Mesenchymal stem cell (in vitro differentiated cells and primary cell): ENCODE data around the gene CLDN19.
A peak's percentile ranks its signal among the peaks of the same experiment; 100 is the strongest.

Experiments used
- DNase-seq: peaks from one replicate; pipeline ENCODE4 v3.0.0-alpha.2; 2013
- H2AFZ ChIP-seq: one replicate; pipeline ENCODE4 v1.6.1; 2013; ENCODE audit warnings: low read depth, mild to moderate bottlenecking, control low read depth, inconsistent platforms, low read length, moderate library complexity
- H2AK5ac ChIP-seq: 2 replicates; pipeline ENCODE4 v1.6.1; 2013; ENCODE audit warnings: low read length, moderate library complexity, mild to moderate bottlenecking, inconsistent platforms; ENCODE audit not compliant: severe bottlenecking
- H2BK120ac ChIP-seq: one replicate; pipeline ENCODE4 v1.6.1; 2013; ENCODE audit warnings: low read depth, mild to moderate bottlenecking, inconsistent platforms, low read length, moderate library complexity
- H2BK12ac ChIP-seq, 2 experiments: one replicate each; pipeline ENCODE4 v1.6.1; 2013; ENCODE audit warnings: inconsistent platforms in 2 of 2, low read length in 2 of 2, mild to moderate bottlenecking in 2 of 2, moderate library complexity in 2 of 2, control low read depth in 1 of 2
- H2BK15ac ChIP-seq: one replicate; pipeline ENCODE4 v1.6.1; 2013; ENCODE audit warnings: mild to moderate bottlenecking, low read depth, inconsistent platforms; ENCODE audit not compliant: poor library complexity, severe bottlenecking
- H2BK5ac ChIP-seq: 2 replicates; pipeline ENCODE4 v1.6.1; 2013; ENCODE audit warnings: low read depth, mild to moderate bottlenecking, low read length, control low read depth, inconsistent platforms; ENCODE audit not compliant: poor library complexity, severe bottlenecking
- H3K14ac ChIP-seq, 2 experiments: one replicate each; pipeline ENCODE4 v1.6.1; 2013; ENCODE audit warnings: inconsistent platforms in 2 of 2, low read length in 2 of 2, control low read depth in 1 of 2, mild to moderate bottlenecking in 1 of 2, moderate library complexity in 1 of 2
- H3K18ac ChIP-seq, 2 experiments: one replicate each; pipeline ENCODE4 v1.6.1; 2013; ENCODE audit warnings: inconsistent platforms in 2 of 2, low read length in 2 of 2, control low read depth in 1 of 2, low read depth in 1 of 2, mild to moderate bottlenecking in 1 of 2
- H3K23ac ChIP-seq, 2 experiments: one replicate each; pipeline ENCODE4 v1.6.1; 2013; ENCODE audit warnings: inconsistent platforms in 2 of 2, low read length in 2 of 2, mild to moderate bottlenecking in 2 of 2, moderate library complexity in 2 of 2, control low read depth in 1 of 2
- H3K27ac ChIP-seq: 2 replicates; pipeline ENCODE4 v1.5.1; 2013; ENCODE audit warnings: mild to moderate bottlenecking, moderate library complexity, low read length, control low read depth, inconsistent platforms; ENCODE audit not compliant: poor library complexity, severe bottlenecking
- H3K27me3 ChIP-seq, 2 experiments: 2 replicates each; pipeline versions ENCODE4 v1.6.1 to v1.7.0; 2013; ENCODE audit warnings: low read length in 2 of 2, mild to moderate bottlenecking in 2 of 2, moderate library complexity in 2 of 2, control low read depth in 1 of 2, inconsistent platforms in 1 of 2; ENCODE audit not compliant: control insufficient read depth in 1 of 2, insufficient read depth in 1 of 2
- H3K36me3 ChIP-seq, 2 experiments: 2 replicates each; pipeline versions ENCODE4 v1.6.1 to v1.7.0; 2013; ENCODE audit warnings: low read length in 2 of 2, control low read depth in 1 of 2, inconsistent platforms in 1 of 2, low read depth in 1 of 2, mild to moderate bottlenecking in 1 of 2; ENCODE audit not compliant: insufficient read depth in 2 of 2, control insufficient read depth in 1 of 2
- H3K4ac ChIP-seq, 2 experiments: one replicate each; pipeline ENCODE4 v1.6.1; 2013; ENCODE audit warnings: inconsistent platforms in 2 of 2, low read length in 2 of 2, mild to moderate bottlenecking in 2 of 2, moderate library complexity in 2 of 2, control low read depth in 1 of 2, low read depth in 1 of 2
- H3K4me1 ChIP-seq: 2 replicates; pipeline ENCODE4 v1.6.1; 2013; ENCODE audit warnings: low read depth, low read length, control low read depth; ENCODE audit not compliant: control insufficient read depth, insufficient read depth
- H3K4me2 ChIP-seq: 2 replicates; pipeline ENCODE4 v1.6.1; 2013; ENCODE audit warnings: low read length, mild to moderate bottlenecking, inconsistent platforms; ENCODE audit not compliant: poor library complexity, severe bottlenecking
- H3K4me3 ChIP-seq, 2 experiments: 2 replicates each; pipeline versions ENCODE4 v1.5.1 to v1.7.0; 2013; ENCODE audit warnings: low read length in 2 of 2, mild to moderate bottlenecking in 2 of 2, control low read depth in 1 of 2, low read depth in 1 of 2; ENCODE audit not compliant: insufficient read depth in 1 of 2
- H3K79me1 ChIP-seq: replicated peaks from 2 replicates; pipeline ENCODE4 v1.6.1; 2013; ENCODE audit warnings: mild to moderate bottlenecking, control low read depth, low read length, inconsistent platforms; ENCODE audit not compliant: poor library complexity, severe bottlenecking
- H3K9ac ChIP-seq: 2 replicates; pipeline ENCODE4 v1.7.0; 2013; ENCODE audit warnings: mild to moderate bottlenecking, low read length, moderate library complexity
- H3K9me3 ChIP-seq: 2 replicates; pipeline ENCODE4 v1.7.0; 2013; ENCODE audit warnings: mild to moderate bottlenecking, low read length; ENCODE audit not compliant: control insufficient read depth
- H4K8ac ChIP-seq: one replicate; pipeline ENCODE4 v1.6.1; 2013; ENCODE audit warnings: inconsistent platforms, mild to moderate bottlenecking, low read length, moderate library complexity
- H4K91ac ChIP-seq: one replicate; pipeline ENCODE4 v1.6.1; 2013; ENCODE audit warnings: mild to moderate bottlenecking, low read length, inconsistent platforms
- WGBS: methylation state at CpG from one replicate; pipeline ENCODE4 v1.1.7; 2013; ENCODE audit warnings: mixed read lengths; 5-methylcytosine and 5-hydroxymethylcytosine counted together

The CLDN19 gene

GRCh38 chr1:42762269-42762668 lies 22.2 kb upstream of the CLDN19 start:
- Histone ChIP-seq H3K36me3 (peaks cover 39 to 47% of the 10 kb centered on the region in 2 experiments), H3K18ac (no peak overlapping the region), H2BK5ac (no peak overlapping the region), H3K79me1 (peaks cover 22% of the 10 kb centered on the region), H3K4me3 (no peak overlapping the region), H2BK12ac (no peak overlapping the region), H3K9ac (peak overlapping the region; percentile 47), H3K27ac (no peak overlapping the region), H4K8ac (peak overlapping the region; percentile 17), H2BK120ac (no peak overlapping the region), H2AK5ac (no peak overlapping the region), H3K23ac (no peak overlapping the region), H2AFZ (no peak overlapping the region), H3K14ac (no peak overlapping the region), H3K4me1 (peaks cover 5% of the 10 kb centered on the region), H3K9me3 (no peaks in the 10 kb centered on the region), H2BK15ac (no peak overlapping the region), H3K4me2 (no peak overlapping the region), H3K27me3 (no peaks in the 10 kb centered on the region), H4K91ac (peak overlapping the region; percentile 9), H3K4ac (no peak overlapping the region)
- DNase-seq, result no peak
- WGBS, result 80% methylated on average over 5 of the region's 5 CpGs

- no peak overlapping the region for H3K18ac ChIP-seq
- no peak overlapping the region for H3K23ac ChIP-seq
- H3K27me3 ChIP-seq, result no peaks in the 10 kb centered on the region
- no peak overlapping the region for H3K4me3 ChIP-seq
- H3K79me1 ChIP-seq, result peaks cover 26% of the 10 kb centered on the region
- WGBS, result 100% methylated on average over 3 of the region's 4 CpGs
- H2AFZ ChIP-seq, result no peak overlapping the region
- H2BK15ac ChIP-seq, result no peak overlapping the region
- no peak overlapping the region for H3K27ac ChIP-seq
- H4K91ac ChIP-seq, result no peak overlapping the region
- H3K36me3 ChIP-seq, result peaks cover 41 to 54% of the 10 kb centered on the region in 2 experiments
- no peak overlapping the region for H3K4ac ChIP-seq
- no peak overlapping the region for H3K9ac ChIP-seq
- H2AK5ac ChIP-seq, result no peak overlapping the region
- H4K8ac ChIP-seq, result no peak overlapping the region
- H2BK5ac ChIP-seq, result no peak overlapping the region
- no peak overlapping the region for H3K14ac ChIP-seq
- no peak overlapping the region for H2BK12ac ChIP-seq
- H3K9me3 ChIP-seq, result no peaks in the 10 kb centered on the region
- H2BK120ac ChIP-seq, result no peak overlapping the region
- H3K4me2 ChIP-seq, result no peak overlapping the region
- H3K4me1 ChIP-seq, result peaks cover 5% of the 10 kb centered on the region
- no peak for DNase-seq
Observed at GRCh38 chr1:42761567-42761966, 21.5 kb upstream of the CLDN19 start.

- no peak overlapping the region for H3K4ac ChIP-seq
- H3K27me3 ChIP-seq, result no peaks in the 10 kb centered on the region
- H2AK5ac ChIP-seq, result no peak overlapping the region
- no peak overlapping the region for H3K14ac ChIP-seq
- H4K8ac ChIP-seq, result peak overlapping the region; percentile 7
- H3K23ac ChIP-seq, result no peak overlapping the region
- no peak overlapping the region for H2BK15ac ChIP-seq
- no peak overlapping the region for H3K4me2 ChIP-seq
- H3K18ac ChIP-seq, result no peak overlapping the region
- no peak overlapping the region for H3K4me3 ChIP-seq
- no peak overlapping the region for H2BK120ac ChIP-seq
- no peak overlapping the region for H3K9ac ChIP-seq
- peaks cover 5% of the 10 kb centered on the region for H3K4me1 ChIP-seq
- no peak overlapping the region for H2BK5ac ChIP-seq
- peak overlapping the region; percentile 7 for H4K91ac ChIP-seq
- H2BK12ac ChIP-seq, result no peak overlapping the region
- 87% methylated on average over 9 of the region's 9 CpGs for WGBS
- peaks cover 62 to 79% of the 10 kb centered on the region in 2 experiments for H3K36me3 ChIP-seq
- no peak overlapping the region for H2AFZ ChIP-seq
- no peak for DNase-seq
- no peaks in the 10 kb centered on the region for H3K9me3 ChIP-seq
- H3K79me1 ChIP-seq, result peaks cover 41% of the 10 kb centered on the region
- no peak overlapping the region for H3K27ac ChIP-seq
Observed at GRCh38 chr1:42759114-42759513, 19.1 kb upstream of the CLDN19 start.

- Histone ChIP-seq H3K27ac (no peak overlapping the region), H2AFZ (no peak overlapping the region), H2BK120ac (no peak overlapping the region), H2BK12ac (no peak overlapping the region), H3K4me3 (no peak overlapping the region), H3K18ac (no peak overlapping the region), H3K79me1 (peaks cover 42% of the 10 kb centered on the region), H4K8ac (no peak overlapping the region), H3K23ac (no peak overlapping the region), H4K91ac (no peak overlapping the region), H3K9ac (no peak overlapping the region), H2BK15ac (no peak overlapping the region), H3K9me3 (no peaks in the 10 kb centered on the region), H2BK5ac (no peak overlapping the region), H3K4ac (no peak overlapping the region), H3K4me1 (peaks cover 3% of the 10 kb centered on the region), H3K14ac (no peak overlapping the region), H2AK5ac (no peak overlapping the region), H3K36me3 (peaks cover 67 to 83% of the 10 kb centered on the region in 2 experiments), H3K27me3 (no peaks in the 10 kb centered on the region), H3K4me2 (no peak overlapping the region)
- 100% methylated on average over 3 of the region's 3 CpGs for WGBS
- no peak for DNase-seq
Observed at GRCh38 chr1:42758641-42759040, 18.6 kb upstream of the CLDN19 start.
